PC-9 (cell line): ENCODE measurements around the gene PLXDC1. TPM values are rescaled to one million over a fixed set of nuclear protein-coding genes. Genes with fewer than 3 reads are reported as not detected.

Experiments used
- BruUV-seq: library from RNA; stranded (reverse); fragments of 400-500 nt; replicated peaks from 2 replicates; lab custom pipeline; 2021; lab: Mats Ljungman, UMichigan
- CTCF ChIA-PET: fragments of 300-600 bp; sonication (Branson Sonifier 250); formaldehyde crosslinking; loops from one replicate; lab custom pipeline; 2022; ENCODE audit warnings: antibody characterized with exemption; lab: Charles Lee
- POLR2A ChIA-PET: fragments of 300-600 bp; sonication (Branson Sonifier 250); formaldehyde crosslinking; loops from one replicate; lab custom pipeline; 2022; ENCODE audit warnings: antibody characterized with exemption; ENCODE audit not compliant: unreplicated experiment; lab: Charles Lee
- DNase-seq, 2 experiments: peaks; one replicate each; pipeline versions ENCODE4 v3.0.0 to v3.0.0-alpha.2; 2015 to 2022; ENCODE audit warnings: mixed read lengths in 1 of 2
- H2AFZ ChIP-seq: fragments of 200-600 bp; sonication (generic); 2 replicates; pipeline ENCODE4 v1.8.1; 2017; ENCODE audit warnings: antibody characterized with exemption
- H3F3A ChIP-seq: fragments of 200-600 bp; sonication (generic); 2 replicates; pipeline ENCODE4 v1.8.1; 2017; ENCODE audit warnings: antibody characterized with exemption, mild to moderate bottlenecking, low read depth; ENCODE audit not compliant: insufficient read depth
- H3K27ac ChIP-seq: fragments of 200-600 bp; sonication (generic); 2 replicates; pipeline ENCODE4 v1.6.1; 2016; ENCODE audit warnings: mixed run types
- H3K27me3 ChIP-seq: fragments of 200-600 bp; sonication (generic); 2 replicates; pipeline ENCODE4 v1.6.1; 2016; ENCODE audit warnings: low read depth, mixed run types; ENCODE audit not compliant: insufficient read depth
- H3K36me3 ChIP-seq: fragments of 200-600 bp; sonication (generic); 2 replicates; pipeline ENCODE4 v1.6.1; 2016; ENCODE audit warnings: low read depth, mixed run types
- H3K4me1 ChIP-seq: fragments of 200-600 bp; sonication (generic); replicated peaks from 2 replicates; pipeline ENCODE4 v1.6.1; 2016; ENCODE audit warnings: mixed run types; ENCODE audit not compliant: insufficient read depth
- H3K4me2 ChIP-seq: fragments of 200-600 bp; sonication (generic); 2 replicates; pipeline ENCODE4 v1.6.1; 2017; ENCODE audit warnings: mixed run types
- H3K4me3 ChIP-seq: fragments of 200-600 bp; sonication (generic); 2 replicates; pipeline ENCODE4 v1.6.1; 2016; ENCODE audit warnings: mixed run types
- H3K79me2 ChIP-seq: fragments of 200-600 bp; sonication (generic); 2 replicates; pipeline ENCODE4 v1.6.1; 2017; ENCODE audit warnings: low read depth, mixed run types
- H3K9me2 ChIP-seq: fragments of 200-600 bp; sonication (generic); 2 replicates; pipeline ENCODE4 v1.8.1; 2017; ENCODE audit warnings: mild to moderate bottlenecking; ENCODE audit not compliant: insufficient read depth
- H3K9me3 ChIP-seq: fragments of 200-600 bp; sonication (generic); 2 replicates; pipeline ENCODE4 v1.8.1; 2016; ENCODE audit warnings: low read depth; ENCODE audit not compliant: insufficient read depth
- H4K20me1 ChIP-seq: fragments of 200-600 bp; sonication (generic); 2 replicates; pipeline ENCODE4 v1.8.1; 2017; ENCODE audit not compliant: insufficient read depth
- EZH2 ChIP-seq: fragments of 200-600 bp; sonication (generic); IDR thresholded peaks from 2 replicates; pipeline ENCODE4 v1.8.0; 2017; ENCODE audit warnings: antibody characterized with exemption, low read depth
- intact Hi-C: fragments of 100-400 bp; cut with micrococcal nuclease; formaldehyde crosslinking; loops from one replicate; pipeline ENCODE4 v1.10.0; 2022; ENCODE audit not compliant: unreplicated experiment
- total RNA-seq: library from RNA; stranded (reverse); gene quantifications from 2 replicates; pipeline ENCODE4 v1.2.3, GENCODE V29; 2021
- TF ChIP-seq, protein P1 (sequence below): fragments of 200-600 bp; sonication (generic); conservative IDR thresholded peaks from 2 replicates; pipeline ENCODE4 v1.6.1; 2017; ENCODE audit warnings: mixed run types, antibody characterized with exemption, mild to moderate bottlenecking, moderate library complexity

Gene PLXDC1
- total RNA-seq, 1 experiment from 2014 or later = 2.5 TPM

DNA sequence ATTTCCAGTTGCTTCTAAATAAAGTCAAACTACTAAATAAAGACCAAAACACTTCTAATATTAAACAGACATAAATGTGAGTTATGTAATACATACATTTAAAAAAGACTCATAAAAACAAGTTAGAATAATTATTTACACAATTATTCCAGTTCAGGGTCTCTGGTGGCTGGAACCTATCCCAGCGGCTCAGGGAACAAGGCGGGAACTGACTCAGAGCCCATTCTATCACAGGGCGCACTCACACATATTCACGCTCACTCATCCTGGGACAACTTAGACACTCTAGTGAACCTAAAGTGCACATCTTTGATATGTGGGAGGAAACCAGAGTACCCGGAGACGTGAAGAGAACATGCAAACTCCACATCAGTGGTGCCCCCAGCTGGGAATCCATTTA, 25.0 kb downstream of the PLXDC1 start:
- Histone ChIP-seq H3K4me2 (no peak overlapping the region), H3K4me1 (no peaks in the 10 kb centered on the region), H3K9me2 (no peaks in the 10 kb centered on the region), H3K36me3 (no peaks in the 10 kb centered on the region), H3K27me3 (no peaks in the 10 kb centered on the region), H4K20me1 (no peaks in the 10 kb centered on the region), H2AFZ (no peak overlapping the region), H3K4me3 (no peak overlapping the region), H3K27ac (no peak overlapping the region), H3K9me3 (no peaks in the 10 kb centered on the region), H3F3A (no peaks in the 10 kb centered on the region), H3K79me2 (no peaks in the 10 kb centered on the region)
- no peak for TF ChIP-seq EZH2
- TF ChIP-seq, protein P1, sequence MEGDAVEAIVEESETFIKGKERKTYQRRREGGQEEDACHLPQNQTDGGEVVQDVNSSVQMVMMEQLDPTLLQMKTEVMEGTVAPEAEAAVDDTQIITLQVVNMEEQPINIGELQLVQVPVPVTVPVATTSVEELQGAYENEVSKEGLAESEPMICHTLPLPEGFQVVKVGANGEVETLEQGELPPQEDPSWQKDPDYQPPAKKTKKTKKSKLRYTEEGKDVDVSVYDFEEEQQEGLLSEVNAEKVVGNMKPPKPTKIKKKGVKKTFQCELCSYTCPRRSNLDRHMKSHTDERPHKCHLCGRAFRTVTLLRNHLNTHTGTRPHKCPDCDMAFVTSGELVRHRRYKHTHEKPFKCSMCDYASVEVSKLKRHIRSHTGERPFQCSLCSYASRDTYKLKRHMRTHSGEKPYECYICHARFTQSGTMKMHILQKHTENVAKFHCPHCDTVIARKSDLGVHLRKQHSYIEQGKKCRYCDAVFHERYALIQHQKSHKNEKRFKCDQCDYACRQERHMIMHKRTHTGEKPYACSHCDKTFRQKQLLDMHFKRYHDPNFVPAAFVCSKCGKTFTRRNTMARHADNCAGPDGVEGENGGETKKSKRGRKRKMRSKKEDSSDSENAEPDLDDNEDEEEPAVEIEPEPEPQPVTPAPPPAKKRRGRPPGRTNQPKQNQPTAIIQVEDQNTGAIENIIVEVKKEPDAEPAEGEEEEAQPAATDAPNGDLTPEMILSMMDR = no peak
- no TSS peak for BruUV-seq
- intact Hi-C loops = no loop called here
- POLR2A ChIA-PET = no interaction called here
- DNase-seq = no peak
- CTCF ChIA-PET = no interaction called here

DNA sequence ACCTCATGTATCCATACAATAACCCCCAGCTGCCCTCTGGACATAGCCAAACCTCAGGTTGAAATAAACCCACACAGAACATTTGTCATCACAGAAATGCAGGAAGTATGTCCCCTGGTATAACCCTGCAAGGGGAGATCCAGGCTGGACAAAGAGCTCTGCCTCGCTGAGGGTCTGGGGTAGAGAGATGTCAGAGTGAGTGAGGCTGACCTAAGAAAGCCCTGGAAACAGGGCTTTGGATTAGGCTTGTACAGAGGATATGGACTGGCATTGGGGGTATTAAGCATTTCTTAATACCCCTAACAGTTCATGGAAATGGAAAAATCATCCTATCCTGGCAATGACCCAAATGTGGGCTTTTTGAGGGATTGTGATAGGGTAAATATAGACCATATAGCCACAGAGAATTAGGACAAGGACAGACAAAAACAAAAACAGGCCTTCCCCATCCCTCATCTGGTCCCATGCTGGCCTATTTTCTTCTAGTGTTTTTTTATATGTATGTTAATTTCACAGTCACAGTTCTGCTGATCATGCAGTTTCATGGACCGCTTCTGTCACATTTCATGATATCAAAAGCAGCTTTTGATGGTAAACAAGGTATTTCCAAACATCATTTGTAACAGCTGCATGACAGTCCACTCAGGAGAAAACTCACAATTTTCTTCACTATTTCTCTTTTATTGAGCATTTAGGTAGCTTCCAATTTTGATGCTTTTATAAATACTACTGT, 26.1 kb downstream of the PLXDC1 start:
- Histone ChIP-seq H3K9me3 (no peaks in the 10 kb centered on the region), H3K79me2 (no peaks in the 10 kb centered on the region), H3K4me3 (no peak overlapping the region), H3K9me2 (no peaks in the 10 kb centered on the region), H3F3A (no peaks in the 10 kb centered on the region), H3K4me1 (no peaks in the 10 kb centered on the region), H3K4me2 (no peak overlapping the region), H2AFZ (no peak overlapping the region), H4K20me1 (no peaks in the 10 kb centered on the region), H3K27ac (no peak overlapping the region), H3K36me3 (no peaks in the 10 kb centered on the region), H3K27me3 (no peaks in the 10 kb centered on the region)
- POLR2A ChIA-PET = interaction anchor here (0.7 kb wide), 1 partner anchor 115 kb away, joined by 3 read pairs; no protein-coding TSS in a partner anchor
- DNase-seq = no peak
- CTCF ChIA-PET = no interaction called here
- intact Hi-C loops = no loop called here
- no TSS peak for BruUV-seq
- TF ChIP-seq, protein P1 = no peak
- no peak for TF ChIP-seq EZH2

DNA sequence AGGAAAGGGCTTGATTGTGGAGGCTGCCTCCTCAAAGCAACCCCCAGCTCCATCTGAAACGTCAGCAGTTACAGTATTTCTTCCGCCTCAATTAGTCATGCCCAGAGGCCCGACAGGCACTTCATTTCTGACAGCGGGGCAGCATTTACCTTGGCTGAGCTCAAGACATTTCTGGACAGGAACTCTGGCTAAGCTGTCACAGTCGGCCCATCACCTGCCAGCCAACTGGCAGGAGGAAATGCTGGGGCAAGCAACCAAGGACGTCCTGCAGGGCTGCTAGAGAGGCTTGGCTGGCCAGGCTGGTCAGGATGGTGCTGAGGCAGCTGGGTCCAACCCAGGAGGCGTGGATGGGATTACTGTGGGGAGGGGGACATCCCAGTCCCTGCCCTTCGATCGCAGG, 27.8 kb downstream of the PLXDC1 start:
- BruUV-seq = no TSS peak
- Histone ChIP-seq H3K27ac (no peak overlapping the region), H3K4me3 (no peak overlapping the region), H3K9me3 (no peaks in the 10 kb centered on the region), H4K20me1 (no peaks in the 10 kb centered on the region), H3K27me3 (no peaks in the 10 kb centered on the region), H2AFZ (no peak overlapping the region), H3K4me1 (no peaks in the 10 kb centered on the region), H3K36me3 (no peaks in the 10 kb centered on the region), H3K9me2 (no peaks in the 10 kb centered on the region), H3K4me2 (no peak overlapping the region), H3K79me2 (no peaks in the 10 kb centered on the region), H3F3A (no peaks in the 10 kb centered on the region)
- TF ChIP-seq EZH2 = no peak
- TF ChIP-seq, protein P1 = no peak
- no peak for DNase-seq
- ChIA-PET POLR2A (no interaction called here), CTCF (interaction anchor here (0.6 kb wide), 1 partner anchor 36 kb away, joined by 3 read pairs; no protein-coding TSS in a partner anchor)
- intact Hi-C loops = no loop called here
